Astrocyte (in vitro differentiated cells and primary cell): Measurements from ENCODE around the gene GSPT1. TPM values are rescaled to one million over a fixed set of nuclear protein-coding genes. Genes with fewer than 3 reads are reported as not detected.

ENCODE experiments used
- DNase-seq: peaks from one replicate; pipeline ENCODE4 v3.0.0-alpha.2; 2010; ENCODE audit warnings: low read depth
- FAIRE-seq: peaks from 2 replicates; lab custom pipeline; 2011; peaks lifted over from hg19 to GRCh38; lab: Jason Lieb, UNC
- H2AFZ ChIP-seq: 2 replicates; pipeline ENCODE4 v1.6.0; 2012; ENCODE audit warnings: low read depth, low read length, inconsistent platforms
- H3K27ac ChIP-seq: 2 replicates; pipeline ENCODE4 v1.5.1; 2011; ENCODE audit warnings: low read depth, low read length, inconsistent platforms
- H3K27me3 ChIP-seq: 2 replicates; pipeline ENCODE4 v1.6.0; 2011; ENCODE audit warnings: low read length, inconsistent platforms; ENCODE audit not compliant: insufficient read depth
- H3K36me3 ChIP-seq: 2 replicates; pipeline ENCODE4 v1.5.1; 2011; ENCODE audit warnings: low read length, inconsistent platforms; ENCODE audit not compliant: insufficient read depth
- H3K4me1 ChIP-seq: 2 replicates; pipeline ENCODE4 v1.5.1; 2011; ENCODE audit warnings: low read length, inconsistent platforms; ENCODE audit not compliant: insufficient read depth
- H3K4me2 ChIP-seq: 2 replicates; pipeline ENCODE4 v1.6.0; 2012; ENCODE audit warnings: low read length, inconsistent platforms
- H3K4me3 ChIP-seq: 2 replicates; pipeline ENCODE4 v1.5.1; 2011; ENCODE audit warnings: low read depth, mild to moderate bottlenecking, low read length, inconsistent platforms; ENCODE audit not compliant: insufficient read depth
- H3K79me2 ChIP-seq: 2 replicates; pipeline ENCODE4 v1.6.0; 2012; ENCODE audit warnings: mild to moderate bottlenecking, low read length, inconsistent platforms; ENCODE audit not compliant: insufficient read depth
- H3K9ac ChIP-seq: 2 replicates; pipeline ENCODE4 v1.6.0; 2012; ENCODE audit warnings: mild to moderate bottlenecking, low read length, inconsistent platforms
- H3K9me3 ChIP-seq: 2 replicates; pipeline ENCODE4 v1.5.1; 2012; ENCODE audit warnings: low read depth, mild to moderate bottlenecking, low read length, inconsistent platforms; ENCODE audit not compliant: insufficient read depth
- H4K20me1 ChIP-seq: 2 replicates; pipeline ENCODE4 v1.6.0; 2012; ENCODE audit warnings: low read length, inconsistent platforms; ENCODE audit not compliant: insufficient read depth
- H3K27ac Mint-ChIP-seq: one replicate; pipeline ENCODE4 v1.8.0; 2021; ENCODE audit warnings: mild to moderate bottlenecking, mixed read lengths; ENCODE audit not compliant: unreplicated experiment
- H3K27me3 Mint-ChIP-seq: one replicate; pipeline ENCODE4 v1.8.0; 2021; ENCODE audit warnings: low read depth, mixed read lengths; ENCODE audit not compliant: unreplicated experiment
- H3K36me3 Mint-ChIP-seq: one replicate; pipeline ENCODE4 v1.8.0; 2021; ENCODE audit warnings: low read depth, mixed read lengths; ENCODE audit not compliant: unreplicated experiment
- H3K4me1 Mint-ChIP-seq: one replicate; pipeline ENCODE4 v1.8.0; 2021; ENCODE audit warnings: low read depth, mixed read lengths; ENCODE audit not compliant: unreplicated experiment
- H3K4me3 Mint-ChIP-seq: one replicate; pipeline ENCODE4 v1.8.0; 2021; ENCODE audit warnings: mild to moderate bottlenecking, moderate library complexity, mixed read lengths; ENCODE audit not compliant: unreplicated experiment
- H3K9me3 Mint-ChIP-seq: one replicate; pipeline ENCODE4 v1.8.0; 2021; ENCODE audit warnings: mild to moderate bottlenecking, mixed read lengths; ENCODE audit not compliant: unreplicated experiment
- EZH2 ChIP-seq: IDR thresholded peaks from 2 replicates; pipeline ENCODE4 v1.6.1; 2012; ENCODE audit warnings: mild to moderate bottlenecking, low read length, inconsistent platforms; ENCODE audit not compliant: insufficient read depth
- total RNA-seq: library from RNA; stranded (reverse); gene quantifications from 2 replicates; pipeline ENCODE4 v1.2.1, GENCODE V29; 2021
- TF ChIP-seq, protein P1 (sequence below): IDR thresholded peaks from 2 replicates; pipeline ENCODE4 v1.5.1; 2011; ENCODE audit warnings: low read depth, mild to moderate bottlenecking, inconsistent platforms, low read length, moderate library complexity; ENCODE audit not compliant: insufficient read depth

GSPT1 gene
- total RNA-seq, 1 donor from 2014 or later, result 173 TPM

DNA sequence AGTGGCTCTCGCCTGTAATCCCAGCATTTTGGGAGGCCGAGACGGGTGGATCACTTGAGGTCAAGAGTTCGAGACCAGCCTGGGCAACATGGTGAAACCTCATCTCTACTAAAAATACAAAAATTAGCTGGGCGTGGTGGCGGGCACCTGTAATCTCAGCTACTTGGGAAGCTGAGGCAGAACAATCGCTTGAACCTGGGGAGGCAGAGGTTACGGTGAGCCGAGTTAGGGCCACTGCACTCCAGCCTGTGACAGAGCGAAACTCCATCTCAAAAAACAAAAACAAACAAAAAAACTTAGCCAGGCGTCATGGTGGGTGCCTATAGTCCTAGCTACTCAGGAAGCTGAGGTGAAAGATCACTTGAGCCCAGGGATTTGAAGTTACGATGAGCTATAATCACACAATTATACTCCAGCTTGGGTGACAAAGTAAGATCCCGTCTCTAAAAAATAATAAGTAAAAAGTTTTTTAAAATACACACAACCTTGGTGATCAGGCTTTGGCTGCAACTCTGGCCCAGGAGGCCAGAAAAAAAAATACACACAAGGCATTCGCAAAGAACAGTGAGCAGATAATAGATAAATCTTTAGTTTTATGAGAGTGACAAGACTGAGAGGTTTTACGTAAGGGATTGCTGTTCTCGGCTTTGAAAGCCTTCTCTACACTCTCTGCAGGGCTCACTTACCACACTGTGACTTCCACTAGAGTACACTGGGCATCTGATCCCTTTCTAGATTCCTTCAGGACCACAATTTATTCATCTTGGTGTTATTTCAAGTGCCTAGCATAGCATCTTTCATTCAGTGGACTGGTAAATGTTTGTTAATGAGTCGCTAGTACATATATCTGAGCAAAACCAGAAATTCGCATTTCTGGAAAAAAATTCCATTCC is 5.9 kb downstream of the GSPT1 start:
- Mint-ChIP-seq H3K4me3 (peak overlapping the region; percentile 31), H3K27ac (no peak overlapping the region), H3K4me1 (peaks cover 30% of the 10 kb centered on the region), H3K9me3 (no peaks in the 10 kb centered on the region), H3K27me3 (no peaks in the 10 kb centered on the region), H3K36me3 (no peaks in the 10 kb centered on the region)
- Histone ChIP-seq H3K4me2 (peak overlapping the region; percentile 17), H3K4me3 (no peak overlapping the region), H3K27ac (no peak overlapping the region), H3K4me1 (peaks cover 17% of the 10 kb centered on the region), H3K36me3 (no peaks in the 10 kb centered on the region), H3K79me2 (peaks cover 97% of the 10 kb centered on the region), H2AFZ (no peak overlapping the region), H4K20me1 (peaks cover 92% of the 10 kb centered on the region), H3K27me3 (no peaks in the 10 kb centered on the region), H3K9ac (no peak overlapping the region), H3K9me3 (no peaks in the 10 kb centered on the region)
- TF ChIP-seq, protein P1, sequence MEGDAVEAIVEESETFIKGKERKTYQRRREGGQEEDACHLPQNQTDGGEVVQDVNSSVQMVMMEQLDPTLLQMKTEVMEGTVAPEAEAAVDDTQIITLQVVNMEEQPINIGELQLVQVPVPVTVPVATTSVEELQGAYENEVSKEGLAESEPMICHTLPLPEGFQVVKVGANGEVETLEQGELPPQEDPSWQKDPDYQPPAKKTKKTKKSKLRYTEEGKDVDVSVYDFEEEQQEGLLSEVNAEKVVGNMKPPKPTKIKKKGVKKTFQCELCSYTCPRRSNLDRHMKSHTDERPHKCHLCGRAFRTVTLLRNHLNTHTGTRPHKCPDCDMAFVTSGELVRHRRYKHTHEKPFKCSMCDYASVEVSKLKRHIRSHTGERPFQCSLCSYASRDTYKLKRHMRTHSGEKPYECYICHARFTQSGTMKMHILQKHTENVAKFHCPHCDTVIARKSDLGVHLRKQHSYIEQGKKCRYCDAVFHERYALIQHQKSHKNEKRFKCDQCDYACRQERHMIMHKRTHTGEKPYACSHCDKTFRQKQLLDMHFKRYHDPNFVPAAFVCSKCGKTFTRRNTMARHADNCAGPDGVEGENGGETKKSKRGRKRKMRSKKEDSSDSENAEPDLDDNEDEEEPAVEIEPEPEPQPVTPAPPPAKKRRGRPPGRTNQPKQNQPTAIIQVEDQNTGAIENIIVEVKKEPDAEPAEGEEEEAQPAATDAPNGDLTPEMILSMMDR, result no peak
- no peak for TF ChIP-seq EZH2
- FAIRE-seq (no peak), DNase-seq (peak; percentile 78)

DNA sequence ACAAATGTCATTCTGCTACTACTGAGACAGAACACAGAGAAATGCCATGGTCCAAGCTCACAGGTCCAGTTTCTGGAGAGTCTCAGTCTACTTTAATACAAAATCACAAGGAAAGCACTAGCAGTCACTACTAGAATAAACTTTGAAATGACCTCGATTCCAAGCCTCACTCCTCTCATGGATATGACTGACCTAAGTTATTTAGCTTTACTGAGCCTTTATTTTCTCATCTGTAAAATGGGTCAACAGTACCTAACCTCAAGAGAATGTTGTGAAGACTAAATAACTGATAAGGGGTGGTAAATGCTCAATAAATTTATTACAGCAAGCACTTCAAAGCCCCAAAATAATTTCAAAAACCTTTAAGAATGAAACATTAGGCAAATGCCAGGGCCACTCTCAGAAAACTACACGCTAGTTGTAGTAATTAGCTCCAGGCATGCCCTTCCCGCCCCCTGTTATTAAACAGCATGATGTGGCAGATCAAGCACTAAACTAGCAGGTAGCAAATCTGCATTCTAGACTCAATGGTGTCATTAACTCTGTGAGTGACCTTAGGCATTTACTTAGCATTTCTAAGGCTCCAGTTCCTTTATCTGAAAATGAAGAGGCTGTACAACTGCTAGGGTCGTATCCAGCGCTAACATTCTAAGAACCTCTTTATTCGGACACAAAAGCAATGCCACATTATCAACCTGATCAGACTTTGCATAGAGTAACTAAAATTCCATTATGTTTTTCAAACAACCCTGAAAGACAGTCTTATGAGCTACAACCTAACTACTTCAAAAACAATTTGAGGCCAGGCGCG is 8.4 kb downstream of the GSPT1 start:
- FAIRE-seq (no peak), DNase-seq (no peak)
- Mint-ChIP-seq H3K27me3 (no peaks in the 10 kb centered on the region), H3K36me3 (peaks cover 2% of the 10 kb centered on the region), H3K4me1 (peaks cover 17% of the 10 kb centered on the region), H3K9me3 (no peaks in the 10 kb centered on the region), H3K4me3 (no peak overlapping the region), H3K27ac (no peak overlapping the region)
- Histone ChIP-seq H3K4me3 (no peak overlapping the region), H3K4me1 (peaks cover 6% of the 10 kb centered on the region), H3K36me3 (peaks cover 2% of the 10 kb centered on the region), H3K27ac (no peak overlapping the region), H3K9me3 (no peaks in the 10 kb centered on the region), H3K27me3 (no peaks in the 10 kb centered on the region), H4K20me1 (peaks cover 91% of the 10 kb centered on the region), H3K4me2 (no peak overlapping the region), H2AFZ (no peak overlapping the region), H3K9ac (no peak overlapping the region), H3K79me2 (peaks cover 97% of the 10 kb centered on the region)
- TF ChIP-seq EZH2, result no peak
- TF ChIP-seq, protein P1, result no peak
